Measurements from ENCODE around the gene NXN. TPM values are rescaled to one million over a fixed set of nuclear protein-coding genes. Genes with fewer than 3 reads are reported as not detected.

NXN gene
- total RNA-seq, 1 donor: 124 TPM

- TF ChIP-seq CTCF (IDR thresholded peaks at IDR 0.05; ENCODE audit: insufficient read depth, low read depth, low read length): no peak
- H3K4me3 ChIP-seq (ENCODE audit: low read depth, low read length): no peak overlapping the region
- DNase-seq (ENCODE audit: low read depth): no peak
Measured at GRCh38 chr17:920190-920589, 59.4 kb downstream of the NXN start.

GRCh38 chr17:917941-918740, 61.4 kb downstream of the NXN start:
- peak; percentile 44 for DNase-seq (ENCODE audit: low read depth)
- H3K4me3 ChIP-seq (ENCODE audit: low read depth, low read length): peak overlapping the region; percentile 15
- no peak for TF ChIP-seq CTCF (IDR thresholded peaks at IDR 0.05; ENCODE audit: insufficient read depth, low read depth, low read length)

- DNase-seq (ENCODE audit: low read depth): peak; percentile 68
Measured at GRCh38 chr17:917391-917811, 62.2 kb downstream of the NXN start.

GRCh38 chr17:916315-916714, 63.3 kb downstream of the NXN start:
- H3K4me3 ChIP-seq (ENCODE audit: low read depth, low read length): no peak overlapping the region
- TF ChIP-seq CTCF (IDR thresholded peaks at IDR 0.05; ENCODE audit: insufficient read depth, low read depth, low read length): no peak
- DNase-seq (ENCODE audit: low read depth): no peak

More at GRCh38 chr17:917391-917811, 62.2 kb downstream of the NXN start:
- H3K4me3 ChIP-seq (ENCODE audit: low read depth, low read length): no peak overlapping the region
- TF ChIP-seq CTCF (IDR thresholded peaks at IDR 0.05; ENCODE audit: insufficient read depth, low read depth, low read length): no peak

GRCh38 chr17:915538-916201, 63.9 kb downstream of the NXN start:
- no peak for TF ChIP-seq CTCF (IDR thresholded peaks at IDR 0.05; ENCODE audit: insufficient read depth, low read depth, low read length)
- H3K4me3 ChIP-seq (ENCODE audit: low read depth, low read length): no peak overlapping the region
- no peak for DNase-seq (ENCODE audit: low read depth)

- DNase-seq (ENCODE audit: low read depth): no peak
- no peak overlapping the region for H3K4me3 ChIP-seq (ENCODE audit: low read depth, low read length)
- TF ChIP-seq CTCF (IDR thresholded peaks at IDR 0.05; ENCODE audit: insufficient read depth, low read depth, low read length): no peak
Measured at GRCh38 chr17:914561-914960, 65.0 kb downstream of the NXN start.

Measured in fibroblast of villous mesenchyme (primary cell).